GM15510 (cell line): Measurements from ENCODE around the gene SPRR2B.

ENCODE experiments used
- POLR2A ChIP-seq: IDR thresholded peaks from 3 replicates; pipeline ENCODE4 v1.6.1; 2011; ENCODE audit warnings: borderline replicate concordance; ENCODE audit not compliant: insufficient read length; ENCODE audit errors: extremely low read depth

Gene SPRR2B

DNA sequence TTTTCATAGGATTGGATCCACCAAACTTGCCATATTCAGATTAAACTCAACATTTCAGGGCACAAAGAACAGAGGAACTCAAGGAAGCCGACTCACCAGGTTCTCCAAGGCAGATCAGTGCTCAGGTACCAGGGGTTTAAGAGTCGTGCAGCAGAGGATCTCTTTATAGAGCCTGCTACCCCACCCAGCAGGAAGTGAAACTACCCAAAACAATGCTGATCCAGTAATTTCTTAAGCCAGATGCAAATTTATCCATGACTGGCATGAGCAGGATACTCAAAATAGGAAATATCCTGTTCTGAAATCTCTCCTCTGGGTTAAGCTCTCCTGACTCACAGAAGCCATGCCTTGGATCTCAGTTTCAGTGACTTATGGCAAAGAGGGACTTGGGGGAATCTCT lies 14.0 kb downstream of the SPRR2B start, which contains the start of gene SPRR2A:
TSS of gene SPRR2A (minus strand) at position 138 of the 400 bp plus-strand sequence. CDS start 777 bp downstream, outside the sequence.
- no peak for TF ChIP-seq POLR2A

GRCh38 chr1:153049211-153049610 lies 22.2 kb downstream of the SPRR2B start:
- no peak for TF ChIP-seq POLR2A

DNA sequence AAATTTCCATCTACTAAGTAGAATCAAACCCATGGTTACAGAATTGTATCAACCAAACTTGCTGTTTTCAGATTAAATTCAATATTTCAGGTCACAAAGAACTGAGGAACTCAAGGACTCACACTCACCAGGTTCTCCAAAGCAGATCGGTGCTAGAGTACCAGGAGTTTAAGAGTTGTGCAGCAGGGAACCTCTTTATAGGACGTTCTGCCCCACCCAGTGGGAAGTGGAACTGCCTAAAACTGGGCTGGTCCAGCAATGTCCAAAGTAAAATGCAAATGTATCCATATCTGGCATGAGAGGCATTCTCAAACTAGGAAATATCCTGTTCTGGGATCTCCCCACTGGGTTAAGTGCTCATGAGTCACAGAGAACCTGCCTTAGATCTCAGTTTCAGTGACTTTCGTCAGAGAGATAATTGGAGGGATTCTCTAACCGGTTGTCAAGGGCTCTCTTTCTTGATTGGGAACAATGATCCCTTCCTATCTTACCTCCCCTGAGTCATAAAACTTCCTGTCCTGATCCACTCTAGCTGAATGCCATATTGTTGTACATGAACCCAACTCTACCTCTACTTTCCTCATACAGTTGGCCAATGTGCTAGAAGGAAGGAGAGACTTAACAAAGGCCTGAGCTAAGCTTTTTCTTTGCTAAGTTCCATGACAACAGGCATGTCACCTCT lies 30.3 kb downstream of the SPRR2B start, which contains the start of gene SPRR2D:
TSS of gene SPRR2D (minus strand) at position 171 of the 682 bp plus-strand sequence. CDS start 774 bp downstream, outside the sequence.
- TF ChIP-seq POLR2A: no peak

DNA sequence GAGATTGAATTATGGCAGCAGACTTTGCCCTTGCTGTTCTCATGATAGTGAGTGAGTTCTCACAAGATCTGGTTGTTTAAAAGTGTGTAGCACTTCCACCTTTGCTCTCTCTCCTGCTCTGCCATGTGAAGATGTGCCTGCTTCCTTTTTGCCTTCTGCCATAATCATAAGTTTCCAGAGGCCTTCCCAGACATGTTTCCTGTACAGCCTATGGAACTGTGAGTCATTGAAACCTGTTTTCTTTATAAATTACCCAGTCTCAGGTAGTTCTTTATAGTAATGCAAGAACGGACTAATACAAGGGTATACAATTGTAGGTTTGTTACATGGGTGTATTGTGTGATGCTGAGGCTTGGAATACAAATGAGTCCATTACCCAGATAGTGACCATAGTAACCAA lies 36.2 kb downstream of the SPRR2B start:
- no peak for TF ChIP-seq POLR2A

GRCh38 chr1:153032677-153033308 lies 38.6 kb downstream of the SPRR2B start:
- TF ChIP-seq POLR2A: no peak

- no peak for TF ChIP-seq POLR2A
Observed at GRCh38 chr1:153032073-153032472, 39.3 kb downstream of the SPRR2B start.

- TF ChIP-seq POLR2A: no peak
Observed at GRCh38 chr1:153030895-153031294, 40.5 kb downstream of the SPRR2B start, which contains the start of gene SPRR1B. TSS of gene SPRR1B (plus strand) at chr1:153031203. CDS start at chr1:153032346, 1,143 bp downstream.

DNA sequence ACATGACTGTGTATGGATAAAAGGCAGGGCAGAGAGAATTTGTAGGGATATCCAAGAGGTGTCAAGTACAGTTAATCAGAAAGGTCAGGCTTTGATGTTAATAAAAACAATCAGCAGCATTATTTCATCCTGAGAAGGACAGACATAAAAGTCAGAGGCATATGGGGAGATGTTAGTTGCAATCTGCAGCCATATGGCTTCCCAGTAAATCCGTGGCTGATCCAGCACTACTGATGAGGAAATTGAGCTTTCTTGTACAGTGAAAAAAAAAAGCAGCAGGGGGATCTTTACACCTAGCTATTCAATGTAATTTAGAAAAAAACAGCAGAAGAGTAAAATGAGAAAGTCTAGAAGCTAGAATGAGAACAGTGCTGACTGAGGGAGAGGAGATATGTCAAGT lies 42.6 kb downstream of the SPRR2B start:
- TF ChIP-seq POLR2A: no peak

DNA sequence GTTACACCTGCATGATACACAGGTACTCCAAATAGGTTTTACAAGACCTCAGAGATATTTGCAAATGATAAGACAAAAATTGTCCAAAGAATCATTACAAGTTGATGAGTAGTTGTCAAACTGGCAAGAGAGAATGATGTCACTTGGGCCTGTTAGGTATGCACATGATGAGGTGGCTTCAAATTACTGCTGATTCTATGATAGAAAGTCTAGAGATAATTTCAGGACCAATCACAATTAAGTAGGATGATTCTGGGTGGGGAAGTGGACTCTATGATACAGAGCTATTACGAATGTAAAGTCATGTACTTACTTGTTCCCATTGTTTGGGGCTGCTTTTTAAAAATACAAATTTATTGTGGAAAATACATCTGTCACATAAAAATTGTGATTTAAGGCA lies 45.6 kb downstream of the SPRR2B start:
- no peak for TF ChIP-seq POLR2A

DNA sequence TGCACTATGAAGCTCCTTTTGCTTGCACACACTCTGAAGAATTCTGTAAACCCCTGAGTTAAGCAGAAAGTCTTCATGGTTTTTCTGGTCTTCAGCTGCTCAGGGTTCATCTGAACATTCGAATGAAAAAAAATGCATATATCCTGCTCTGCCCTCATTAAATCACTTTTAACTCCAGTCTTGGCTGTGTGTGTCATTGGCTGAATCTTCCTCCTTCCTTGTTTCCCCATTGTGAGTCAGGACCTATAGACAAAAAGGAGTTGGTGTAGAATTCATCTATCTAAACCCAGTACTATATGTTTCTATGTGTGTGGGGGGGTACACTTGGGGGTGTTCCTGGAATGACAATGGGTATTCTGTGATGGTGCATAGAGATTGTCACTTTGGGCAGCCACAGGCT lies 47.0 kb downstream of the SPRR2B start:
- no peak for TF ChIP-seq POLR2A

DNA sequence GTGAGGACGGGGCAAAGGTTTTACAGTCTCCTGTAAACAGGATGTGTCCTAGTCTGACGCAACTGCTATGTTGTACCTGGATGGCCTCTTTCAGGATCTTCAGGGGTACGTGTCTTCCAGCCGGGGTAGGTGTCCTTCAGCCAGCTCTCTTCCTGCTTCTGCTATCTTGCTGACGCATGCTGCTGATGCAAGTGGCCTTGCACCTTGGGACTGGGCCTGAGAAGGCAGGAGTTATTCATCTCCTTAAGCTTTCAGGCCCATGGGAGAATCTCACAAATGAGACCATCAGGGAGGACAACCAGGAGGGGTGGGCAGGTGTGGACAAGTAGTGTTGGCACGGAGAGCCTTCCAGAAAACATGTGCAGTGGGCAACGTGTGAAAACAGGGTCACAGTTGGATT lies 48.3 kb downstream of the SPRR2B start:
- TF ChIP-seq POLR2A: no peak
